ENCODE measurements around the gene ARMS2.

ARMS2 gene, protein sequence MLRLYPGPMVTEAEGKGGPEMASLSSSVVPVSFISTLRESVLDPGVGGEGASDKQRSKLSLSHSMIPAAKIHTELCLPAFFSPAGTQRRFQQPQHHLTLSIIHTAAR

DNA sequence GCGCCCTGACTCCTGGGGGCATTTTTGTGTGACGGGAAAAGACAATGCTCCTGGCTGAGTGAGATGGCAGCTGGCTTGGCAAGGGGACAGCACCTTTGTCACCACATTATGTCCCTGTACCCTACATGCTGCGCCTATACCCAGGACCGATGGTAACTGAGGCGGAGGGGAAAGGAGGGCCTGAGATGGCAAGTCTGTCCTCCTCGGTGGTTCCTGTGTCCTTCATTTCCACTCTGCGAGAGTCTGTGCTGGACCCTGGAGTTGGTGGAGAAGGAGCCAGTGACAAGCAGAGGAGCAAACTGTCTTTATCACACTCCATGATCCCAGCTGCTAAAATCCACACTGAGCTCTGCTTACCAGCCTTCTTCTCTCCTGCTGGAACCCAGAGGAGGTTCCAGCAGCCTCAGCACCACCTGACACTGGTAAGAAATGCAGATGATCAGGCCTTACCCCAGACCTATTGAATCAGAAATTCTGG, at the start of gene ARMS2:
ARMS2 (plus strand) TSS at position 51 of the 478 bp plus-strand sequence; CDS start at position 126, 75 bp downstream.
- no peak for DNase-seq

DNA sequence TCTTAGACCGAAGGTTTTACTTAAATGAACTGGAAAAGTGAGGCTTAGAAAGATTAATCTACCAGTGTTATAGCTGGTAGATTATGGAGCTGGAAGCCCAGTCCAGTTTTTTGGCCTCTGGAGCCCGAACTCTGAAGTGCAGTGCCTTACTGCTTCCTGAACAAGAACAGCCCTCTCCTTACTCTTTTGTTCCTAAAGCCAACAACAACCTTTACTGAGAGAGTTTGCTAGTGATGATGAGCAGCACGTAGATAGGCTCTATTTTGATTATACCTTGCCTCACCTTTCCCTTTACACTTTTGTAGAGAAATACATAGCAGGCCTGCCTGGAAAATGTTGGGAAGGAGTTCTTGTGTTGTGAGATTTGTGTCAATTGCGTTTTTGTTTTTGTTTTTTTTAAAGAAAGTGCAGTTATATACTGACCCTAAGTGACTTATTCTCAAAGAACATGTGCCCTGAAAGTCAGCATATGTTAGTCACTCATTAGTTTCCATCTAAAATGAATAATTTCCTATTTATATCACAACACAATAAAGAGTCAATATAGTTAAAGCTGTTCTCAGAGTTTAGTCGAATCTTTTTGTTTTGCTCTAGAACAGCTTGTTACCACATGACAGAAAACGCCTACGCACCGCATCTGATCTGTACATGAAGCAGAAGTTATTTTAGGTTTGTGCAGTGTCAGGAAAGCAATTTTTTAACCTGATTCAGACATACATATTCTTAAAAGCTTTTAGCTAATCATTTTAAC, 46.9 kb upstream of the ARMS2 start:
- peak; percentile 76 for DNase-seq

DNA sequence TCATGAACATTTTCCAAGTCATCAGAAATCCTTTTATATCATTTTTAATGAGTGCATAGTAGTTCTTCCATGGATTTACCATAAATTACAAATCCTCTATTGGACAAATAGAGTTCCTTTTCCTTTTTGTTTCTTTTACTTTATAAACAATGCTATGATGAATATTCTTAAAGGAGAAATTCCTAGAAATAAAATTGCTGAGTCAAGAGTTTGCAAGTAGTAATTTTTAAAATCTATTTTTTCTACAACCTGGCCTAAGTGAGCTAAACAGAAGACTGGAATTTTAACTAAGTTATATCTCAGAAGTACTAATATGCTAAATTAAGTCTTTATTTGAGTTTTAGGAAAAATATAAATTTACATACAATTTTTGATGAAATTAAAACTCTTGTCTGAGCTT, 41.1 kb upstream of the ARMS2 start:
- no peak for DNase-seq

DNA sequence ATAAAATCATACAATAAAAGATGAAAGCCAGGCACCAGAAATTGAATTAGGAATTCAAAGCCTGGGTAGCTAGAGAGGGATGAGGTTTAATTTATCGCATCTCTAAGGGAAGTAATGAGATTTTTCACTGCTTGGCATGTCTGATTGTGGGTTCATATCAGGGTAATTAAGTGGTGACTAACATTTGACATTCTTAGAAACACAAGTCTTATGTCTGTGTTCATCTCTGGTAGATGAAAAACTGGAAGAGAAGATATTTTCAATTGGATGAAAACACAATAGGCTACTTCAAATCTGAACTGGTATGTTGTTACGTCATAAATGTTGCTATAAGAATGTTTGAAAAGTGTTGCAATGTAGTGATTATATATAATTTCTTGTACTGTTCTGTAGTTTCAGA, 36.8 kb upstream of the ARMS2 start:
- no peak for DNase-seq

DNA sequence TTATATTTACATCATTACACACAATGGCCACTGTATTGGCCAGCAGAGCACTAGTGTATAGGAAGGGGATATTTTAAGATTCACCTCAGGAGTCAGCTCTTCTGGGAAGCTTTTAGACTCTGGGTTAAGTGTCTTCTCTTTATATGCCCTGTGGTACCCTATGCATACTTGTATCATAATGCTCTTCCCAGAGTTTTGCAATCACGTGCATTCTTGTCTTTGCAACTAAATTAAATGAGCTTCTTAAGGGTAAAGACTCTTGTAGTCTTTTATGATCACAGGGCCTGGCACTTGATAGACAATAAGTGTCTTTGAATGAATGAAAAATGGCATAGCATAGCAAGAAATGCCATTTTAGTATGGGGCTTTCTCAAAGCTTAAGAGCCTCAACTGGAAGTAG, 35.4 kb upstream of the ARMS2 start:
- DNase-seq: no peak

DNA sequence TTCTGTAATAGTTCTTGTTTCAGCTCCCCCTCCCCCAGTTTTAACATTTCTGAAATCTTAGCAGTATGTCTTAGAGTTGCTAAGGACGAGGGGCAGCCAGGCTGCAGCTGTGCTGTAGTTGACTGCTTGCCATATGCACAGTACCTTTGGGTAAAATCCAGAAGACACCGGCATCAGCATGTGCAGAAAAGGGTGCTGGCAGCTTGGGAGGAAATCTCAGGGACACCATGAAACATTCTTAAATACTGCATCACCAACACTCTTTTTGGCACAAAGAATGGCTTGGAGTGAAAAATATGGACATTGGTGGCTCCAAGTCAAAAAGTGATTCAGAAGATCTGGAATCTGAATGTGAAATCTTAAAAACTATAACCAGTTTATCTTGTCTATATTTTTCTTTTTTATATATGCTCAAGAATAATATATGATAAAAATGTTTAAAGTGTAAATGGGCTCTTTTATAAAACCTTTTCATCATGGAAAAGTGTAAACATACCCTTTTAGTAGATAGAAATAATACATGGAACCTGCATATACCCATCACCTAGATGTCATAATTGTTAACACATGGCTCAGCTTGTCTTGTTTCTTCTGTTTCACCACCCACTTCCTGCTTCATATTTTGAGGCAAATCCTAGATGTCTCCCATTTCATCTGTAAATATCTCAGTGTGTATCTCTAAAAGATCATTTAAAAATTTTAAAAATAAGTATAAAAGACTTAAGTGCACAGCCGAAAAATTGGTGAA, 34.4 kb upstream of the ARMS2 start:
- no peak for DNase-seq

DNA sequence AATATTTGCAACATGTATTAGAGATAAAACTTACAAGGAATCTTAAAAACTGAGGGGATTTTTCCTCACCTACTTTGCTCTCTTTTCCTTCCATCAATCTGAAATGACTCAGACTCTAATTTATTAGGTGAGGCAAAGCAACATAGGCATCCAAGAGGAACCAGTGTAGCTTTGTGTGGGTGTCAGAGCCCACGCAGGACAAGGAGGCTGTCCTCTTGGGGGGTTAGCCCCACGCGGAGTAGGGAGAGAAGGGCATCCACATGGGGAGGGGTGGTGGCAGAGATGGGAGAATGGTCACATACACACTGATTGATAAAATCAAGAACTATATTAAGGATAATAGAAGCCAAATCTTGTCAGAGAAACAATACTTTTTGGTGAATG, 33.8 kb upstream of the ARMS2 start:
- no peak for DNase-seq

DNA sequence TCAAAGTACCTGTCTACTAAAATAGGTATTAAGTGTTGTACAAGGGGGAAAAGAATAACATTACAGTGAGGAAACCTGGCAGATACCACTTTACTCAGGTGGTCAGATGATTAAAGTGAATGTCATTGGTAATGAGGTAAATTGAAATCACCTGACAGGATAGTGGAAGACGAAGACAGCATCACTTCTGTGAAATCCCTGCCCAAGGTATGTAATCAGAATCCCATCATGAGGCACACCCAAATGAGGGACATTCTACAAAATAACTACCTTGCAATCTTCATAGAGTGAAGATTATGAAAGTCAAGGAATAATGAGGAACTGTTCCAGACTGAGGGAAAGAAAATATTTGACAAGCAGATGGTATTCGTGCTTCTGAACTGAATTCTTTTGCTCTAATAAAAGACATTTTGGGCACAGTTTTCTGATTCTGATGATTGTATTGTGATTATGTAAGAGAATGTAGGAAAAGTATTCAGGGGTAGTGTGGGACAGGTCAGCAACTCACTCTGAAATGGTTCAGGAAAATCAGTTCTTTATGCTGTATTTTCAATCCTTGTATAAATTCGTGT, 33.3 kb upstream of the ARMS2 start:
- no peak for DNase-seq

DNA sequence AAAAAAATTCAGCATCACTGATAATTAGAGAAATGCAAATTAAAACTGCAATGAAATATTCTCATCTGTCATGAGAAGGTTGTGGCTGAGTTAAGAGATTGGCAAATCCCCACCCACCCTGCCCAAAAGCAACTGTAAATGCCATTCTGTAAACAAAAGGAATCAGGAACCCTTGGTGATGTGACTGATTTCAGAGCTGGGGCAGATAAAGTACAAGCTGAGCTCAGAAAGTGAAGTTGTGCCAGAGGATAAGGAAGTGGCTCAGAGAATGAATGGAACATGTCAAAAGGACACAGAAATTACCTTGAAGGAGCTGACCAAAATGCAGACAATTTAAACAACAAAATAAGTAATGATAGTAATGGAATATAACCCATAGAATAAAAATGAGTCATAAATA, 32.7 kb upstream of the ARMS2 start:
- no peak for DNase-seq

DNA sequence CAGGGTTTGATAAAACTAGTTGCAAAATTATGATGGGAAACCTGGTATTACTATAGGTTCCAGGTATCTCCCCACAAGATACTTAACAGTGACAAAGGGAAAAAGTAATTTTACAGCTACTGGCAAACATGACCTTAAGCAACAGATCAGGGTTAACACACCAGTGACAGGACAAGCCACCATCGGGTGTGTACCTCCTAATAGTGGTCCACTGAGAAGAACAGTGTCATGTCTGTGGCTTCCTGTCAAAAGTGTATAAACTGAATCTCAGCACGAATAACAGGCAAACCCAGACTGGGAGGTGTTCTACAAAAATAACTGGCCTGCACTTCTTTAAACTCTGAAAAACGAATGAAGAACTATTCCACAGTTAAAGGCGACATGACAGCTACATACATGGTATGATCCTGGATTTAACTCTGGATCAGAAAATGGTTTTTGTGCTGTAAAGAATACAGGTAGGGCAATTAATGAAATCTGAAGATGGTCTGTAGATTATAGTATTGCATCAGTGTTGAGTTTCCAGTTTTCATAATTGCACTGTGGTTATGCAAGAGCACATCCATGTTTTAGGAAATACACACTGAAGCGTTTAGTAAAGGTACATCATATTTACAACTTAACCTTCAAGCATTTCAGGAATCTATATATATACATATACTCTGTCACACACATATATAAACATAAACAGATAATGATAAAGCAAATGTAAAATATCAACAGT, 32.0 kb upstream of the ARMS2 start:
- DNase-seq: no peak

DNA sequence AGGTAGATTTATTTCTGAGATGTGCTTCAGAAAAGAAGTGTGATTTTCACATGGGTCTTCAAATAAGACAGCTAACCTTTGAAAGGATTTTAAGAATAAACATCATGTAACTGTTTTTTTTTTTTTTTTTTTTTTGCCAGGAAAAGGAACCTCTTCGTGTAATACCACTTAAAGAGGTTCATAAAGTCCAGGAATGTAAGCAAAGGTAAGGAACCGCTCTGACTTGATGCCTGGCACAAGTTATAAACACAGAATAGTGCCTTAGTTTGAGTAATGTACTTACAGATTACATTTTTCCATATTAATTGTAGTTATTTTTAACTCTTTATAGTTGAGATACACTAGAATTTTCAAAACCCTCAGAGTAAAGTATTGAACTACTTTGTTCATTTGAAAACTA, 30.4 kb upstream of the ARMS2 start:
- no peak for DNase-seq

DNA sequence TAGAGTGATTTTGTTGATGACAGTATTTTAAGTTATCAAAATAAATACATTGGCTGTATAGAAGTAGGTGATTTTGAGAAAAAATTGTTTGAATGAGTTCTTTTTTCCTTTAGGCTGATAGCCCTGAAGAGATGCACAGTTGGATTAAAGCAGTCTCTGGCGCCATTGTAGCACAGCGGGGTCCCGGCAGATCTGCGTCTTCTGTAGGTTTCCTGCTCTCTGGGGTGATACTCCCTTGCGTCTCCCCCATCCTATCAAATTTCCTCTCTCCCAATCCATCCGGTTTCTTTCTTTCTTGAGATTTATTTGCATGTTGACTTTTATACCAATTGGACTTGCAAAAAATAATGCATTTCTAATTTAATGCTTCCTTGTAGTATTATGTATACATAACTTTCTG, 27.6 kb upstream of the ARMS2 start:
- no peak for DNase-seq

DNA sequence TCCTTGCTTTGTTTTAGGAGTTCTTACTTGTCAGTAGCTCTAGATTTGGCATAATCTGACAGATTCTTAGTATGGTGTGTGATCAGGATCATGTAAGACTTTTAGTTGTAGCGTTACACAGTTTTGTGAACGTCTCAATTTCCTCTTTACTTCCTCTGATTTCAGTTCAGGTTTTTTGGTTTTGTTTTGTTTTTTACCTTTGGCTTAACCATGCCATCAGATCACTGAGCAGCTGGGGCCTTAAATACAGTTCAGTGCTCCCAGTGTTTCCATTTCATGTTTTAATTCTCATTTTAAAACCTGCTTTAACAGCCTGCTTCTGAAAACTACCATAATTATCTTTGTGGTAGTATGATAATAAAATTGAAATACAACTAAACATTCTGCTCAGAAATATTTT, 27.2 kb upstream of the ARMS2 start:
- DNase-seq: no peak

DNA sequence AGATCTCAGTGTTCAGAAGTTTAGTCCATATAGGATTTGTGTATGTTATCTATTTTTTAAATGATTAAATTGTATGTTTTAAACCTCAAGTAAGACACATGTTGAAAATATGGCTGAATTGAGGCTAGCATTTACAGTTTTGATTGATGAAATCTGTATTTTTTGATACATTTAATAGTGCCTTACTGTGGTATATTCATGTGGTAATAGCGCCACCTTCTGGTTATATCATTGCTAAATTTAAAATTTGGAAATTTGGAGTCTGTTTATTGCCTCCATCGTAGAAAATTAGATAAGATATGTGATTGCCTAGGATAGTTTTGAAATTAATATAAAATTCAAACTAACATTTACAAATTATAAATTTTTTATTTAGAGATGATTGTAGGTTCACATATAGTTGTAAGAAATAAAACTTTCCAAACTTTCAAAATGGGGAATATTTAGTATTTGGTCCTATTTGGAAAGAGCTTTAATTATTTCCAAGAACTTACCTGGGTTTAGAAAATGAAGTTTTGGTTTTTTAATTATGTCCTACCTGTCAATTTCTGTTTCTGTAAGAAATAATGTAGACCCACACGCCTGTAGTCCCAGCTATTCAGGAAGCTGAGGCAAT, 19.1 kb upstream of the ARMS2 start:
- no peak for DNase-seq

DNA sequence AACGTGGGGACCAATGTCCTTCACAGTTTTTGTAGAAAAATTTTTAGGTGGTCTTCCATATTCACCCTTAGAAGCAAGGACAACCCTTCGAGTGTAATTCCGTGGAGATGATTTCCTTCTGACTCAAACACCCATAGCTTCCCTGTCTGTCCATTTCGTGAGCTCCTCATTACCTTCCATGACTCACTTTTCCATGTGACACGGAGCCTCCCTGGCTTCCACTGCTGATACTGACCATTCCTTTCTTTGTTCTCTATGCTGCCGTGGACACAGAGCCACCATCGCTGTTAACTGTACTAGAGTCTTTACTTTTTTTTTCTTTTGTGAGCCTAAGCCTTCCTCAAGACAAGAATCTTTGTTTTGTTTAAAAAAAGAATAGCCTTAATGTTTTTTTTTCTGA, 12.5 kb upstream of the ARMS2 start:
- no peak for DNase-seq

DNA sequence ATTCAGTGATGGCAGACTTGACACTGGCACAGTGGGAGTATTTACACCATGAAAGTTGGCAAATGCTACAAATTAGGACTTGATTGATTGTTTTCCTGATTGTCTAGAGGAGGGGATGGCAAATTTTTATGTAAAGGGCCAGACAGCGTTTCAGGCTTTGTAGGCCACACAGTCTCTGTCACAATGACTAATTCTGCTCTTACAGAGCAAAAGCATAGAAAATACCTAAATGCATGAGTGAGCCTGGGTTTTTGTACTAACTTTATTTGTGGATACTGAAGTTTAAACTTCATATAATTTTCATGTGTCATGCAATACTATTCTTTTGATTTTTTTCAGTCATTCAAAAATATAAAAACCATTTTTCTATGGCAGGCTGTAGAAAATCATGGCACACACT, 9.0 kb upstream of the ARMS2 start:
- no peak for DNase-seq

DNA sequence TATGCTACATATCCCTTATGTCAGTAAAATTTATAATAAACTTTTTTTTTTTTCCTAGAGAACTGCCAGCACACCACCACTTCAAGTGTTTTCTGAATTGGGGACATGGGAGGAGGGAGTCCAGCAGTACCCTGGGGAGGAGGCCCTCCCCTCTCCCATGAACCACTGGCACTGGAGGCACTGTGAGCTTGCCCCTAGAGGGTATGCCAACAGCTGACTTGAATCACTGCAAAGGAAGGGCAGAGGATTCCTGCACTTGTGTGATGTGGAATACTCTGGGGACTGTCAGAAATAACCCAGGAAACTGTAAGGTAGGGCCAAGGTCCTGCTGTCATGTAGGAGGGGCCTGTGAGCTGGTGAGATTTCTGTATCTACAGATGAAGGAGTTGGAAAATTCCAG, 8.5 kb upstream of the ARMS2 start:
- DNase-seq: no peak

DNA sequence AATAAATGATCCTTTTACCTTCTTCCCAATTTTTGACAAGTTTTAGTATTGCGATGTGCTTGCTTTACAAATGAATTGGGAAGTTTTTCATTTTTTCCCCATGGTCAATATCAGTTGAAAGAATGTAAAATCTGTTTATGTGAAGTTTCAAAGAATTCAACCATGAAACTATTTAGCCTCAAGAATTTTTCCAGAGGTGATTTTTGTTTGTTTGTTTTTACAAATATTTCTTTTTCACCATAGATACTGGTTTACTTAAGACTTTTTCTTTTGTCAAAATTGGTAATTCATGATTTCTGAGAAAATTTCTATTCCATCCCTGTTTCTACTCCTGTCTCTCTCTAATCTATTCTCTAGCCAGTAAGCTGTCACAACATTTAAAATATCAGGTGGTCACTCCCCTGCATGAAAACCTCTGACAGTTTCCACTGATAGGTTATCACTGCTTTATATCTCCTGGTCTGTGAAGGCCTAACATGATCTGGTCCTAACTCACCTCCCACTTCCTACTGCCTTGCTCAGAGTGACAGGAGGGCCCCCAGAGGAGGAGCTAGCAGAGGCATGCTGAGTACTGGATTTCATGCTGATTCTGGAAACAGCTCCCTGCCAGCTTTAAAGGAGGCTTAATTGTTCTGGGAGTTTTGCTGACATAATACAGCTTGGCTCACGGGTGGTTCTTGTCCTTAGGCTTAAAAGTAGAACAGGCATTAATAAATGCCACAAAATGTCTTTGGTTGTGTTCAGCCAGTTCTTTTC, 7.6 kb upstream of the ARMS2 start:
- no peak for DNase-seq

DNA sequence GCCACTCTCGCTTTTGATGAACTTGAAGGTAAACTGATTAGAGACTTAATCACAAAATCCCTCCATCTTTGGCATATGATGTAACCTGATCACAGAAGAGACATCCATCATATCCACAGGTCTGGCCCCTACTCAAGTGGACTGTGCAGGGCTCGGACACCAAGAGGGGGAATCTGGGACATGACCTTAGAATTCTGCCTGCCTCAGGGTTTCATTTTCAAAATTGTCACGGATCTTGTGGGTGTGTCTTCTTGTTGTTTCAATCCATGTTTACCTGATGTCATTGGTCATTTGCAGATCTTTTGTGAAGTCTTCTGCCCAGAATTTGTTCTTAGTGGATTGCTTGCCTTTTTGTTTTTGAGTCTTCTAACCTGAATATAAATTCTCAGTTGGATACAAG, 5.9 kb upstream of the ARMS2 start:
- no peak for DNase-seq

DNA sequence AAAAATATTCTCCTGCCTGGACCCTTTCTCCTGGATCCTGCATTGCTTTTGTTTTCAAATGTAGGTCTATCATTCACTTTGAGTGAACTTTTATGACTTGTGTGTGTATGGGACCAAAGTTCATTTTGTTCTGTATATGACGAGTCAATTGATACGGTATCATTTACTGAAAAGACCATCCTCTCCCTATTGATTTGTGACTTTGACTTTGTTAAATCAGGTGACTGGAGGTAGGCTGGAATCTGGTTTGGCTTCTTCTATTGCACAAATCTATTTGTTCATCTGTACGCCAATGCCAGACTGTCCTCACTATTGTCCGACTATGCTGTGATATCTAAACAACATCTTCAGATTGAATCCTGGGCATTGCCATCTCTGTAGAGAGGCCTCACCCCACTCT, 5.3 kb upstream of the ARMS2 start:
- DNase-seq: no peak

DNA sequence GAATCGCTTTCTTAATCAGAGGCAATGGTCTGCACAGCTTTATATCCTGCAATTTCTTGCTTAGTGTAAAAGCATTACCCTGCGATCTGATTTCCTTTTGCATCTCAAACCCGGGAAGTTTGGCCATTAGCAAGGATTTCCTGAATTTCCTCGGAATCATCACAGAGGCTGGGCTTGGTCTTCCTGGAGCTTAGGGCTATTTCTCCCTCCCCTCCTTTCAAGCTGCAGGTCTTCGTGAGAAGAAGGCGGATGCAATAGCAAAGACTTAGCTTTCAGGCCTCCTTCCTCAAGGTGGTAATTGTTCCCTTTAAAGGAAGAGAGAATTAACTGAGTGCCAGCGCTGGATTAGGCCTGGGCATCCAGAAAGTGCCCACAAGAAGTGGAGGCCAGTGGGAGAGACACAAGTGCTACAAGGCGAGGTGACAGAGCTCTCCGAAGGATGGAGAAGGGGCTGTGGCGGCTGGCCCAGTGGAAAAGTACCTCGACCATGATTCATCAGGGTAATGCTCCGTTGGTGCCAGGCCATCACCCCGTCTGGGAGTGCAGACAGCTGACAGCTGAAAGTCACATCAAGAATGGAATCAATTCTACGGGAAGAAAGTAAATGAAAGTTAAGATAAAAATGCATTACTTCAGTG, 4.0 kb upstream of the ARMS2 start:
- no peak for DNase-seq

DNA sequence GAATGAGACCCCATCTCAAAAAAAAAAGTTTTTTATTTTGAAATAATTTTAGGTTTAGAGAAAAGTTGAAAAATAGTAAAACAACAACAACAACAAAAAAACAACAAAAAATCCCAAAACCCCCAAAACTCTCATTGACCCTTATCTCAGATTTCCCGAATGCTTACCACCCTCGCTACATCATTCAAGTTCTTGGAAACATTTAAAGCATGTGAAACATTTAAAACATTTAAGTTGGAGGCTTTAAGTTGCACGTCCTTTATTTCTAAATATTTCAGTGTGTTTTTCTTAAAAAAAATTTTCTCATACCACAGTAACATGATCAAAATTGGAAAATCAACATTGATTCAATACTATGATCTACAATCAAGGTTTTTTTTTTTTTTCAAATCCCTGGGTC, 382 bp upstream of the ARMS2 start:
- no peak for DNase-seq

Measured in activated effector memory CD4-positive, alpha-beta T cell treated with anti-CD3 and anti-CD28 coated beads, Interleukin-2, amount 50 U/mL, for 16 hours (primary cell).